Prostate gland (tissue), 2 donors: ENCODE measurements around the gene COPG2.

ENCODE experiments used
- POLR2A ChIP-seq: fragments of 450-650 bp; IDR thresholded peaks from one replicate; pipeline ENCODE4 v1.6.1; 2016; ENCODE audit warnings: antibody characterized with exemption, mild to moderate bottlenecking
- TF ChIP-seq, protein P1 (sequence below), 4 experiments: fragments of 200-600 bp in 2 of 4; fragments of 450-650 bp in 2 of 4; sonication (generic) in 2 of 4; IDR thresholded peaks; 1 replicate in 3 of 4; 2 replicates in 1 of 4; pipeline ENCODE4 v1.5.1; 2016 to 2019; ENCODE audit warnings: antibody characterized with exemption in 4 of 4, mild to moderate bottlenecking in 2 of 4, moderate library complexity in 2 of 4

DNA sequence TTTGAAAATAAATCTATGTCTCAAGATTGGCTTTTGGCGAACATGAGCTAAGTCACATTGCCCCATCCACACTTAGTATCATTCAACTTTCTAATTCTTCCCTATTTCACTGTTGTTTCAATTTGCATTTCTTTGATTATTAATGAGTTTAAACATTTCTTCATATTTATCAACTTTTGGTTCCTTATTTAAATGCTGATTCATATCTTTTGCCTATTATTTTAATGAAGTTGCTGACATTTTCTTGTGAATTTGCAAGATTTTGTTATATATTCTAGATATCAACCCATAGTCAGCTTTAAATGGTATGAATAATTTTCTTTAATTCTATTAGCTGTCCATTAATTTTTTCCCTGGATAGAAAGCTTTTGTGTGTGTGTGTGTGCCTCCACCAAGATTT is 32.2 kb upstream of the COPG2 start:
- TF ChIP-seq, protein P1, sequence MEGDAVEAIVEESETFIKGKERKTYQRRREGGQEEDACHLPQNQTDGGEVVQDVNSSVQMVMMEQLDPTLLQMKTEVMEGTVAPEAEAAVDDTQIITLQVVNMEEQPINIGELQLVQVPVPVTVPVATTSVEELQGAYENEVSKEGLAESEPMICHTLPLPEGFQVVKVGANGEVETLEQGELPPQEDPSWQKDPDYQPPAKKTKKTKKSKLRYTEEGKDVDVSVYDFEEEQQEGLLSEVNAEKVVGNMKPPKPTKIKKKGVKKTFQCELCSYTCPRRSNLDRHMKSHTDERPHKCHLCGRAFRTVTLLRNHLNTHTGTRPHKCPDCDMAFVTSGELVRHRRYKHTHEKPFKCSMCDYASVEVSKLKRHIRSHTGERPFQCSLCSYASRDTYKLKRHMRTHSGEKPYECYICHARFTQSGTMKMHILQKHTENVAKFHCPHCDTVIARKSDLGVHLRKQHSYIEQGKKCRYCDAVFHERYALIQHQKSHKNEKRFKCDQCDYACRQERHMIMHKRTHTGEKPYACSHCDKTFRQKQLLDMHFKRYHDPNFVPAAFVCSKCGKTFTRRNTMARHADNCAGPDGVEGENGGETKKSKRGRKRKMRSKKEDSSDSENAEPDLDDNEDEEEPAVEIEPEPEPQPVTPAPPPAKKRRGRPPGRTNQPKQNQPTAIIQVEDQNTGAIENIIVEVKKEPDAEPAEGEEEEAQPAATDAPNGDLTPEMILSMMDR (IDR thresholded peaks at IDR 0.05): no peak
- no peak for TF ChIP-seq POLR2A
